ENCODE measurements around the gene TNFSF13B. TPM values are rescaled to one million over a fixed set of nuclear protein-coding genes. Genes with fewer than 3 reads are reported as not detected.

TNFSF13B gene
- total RNA-seq, 1 donor: 2.6 TPM

DNA sequence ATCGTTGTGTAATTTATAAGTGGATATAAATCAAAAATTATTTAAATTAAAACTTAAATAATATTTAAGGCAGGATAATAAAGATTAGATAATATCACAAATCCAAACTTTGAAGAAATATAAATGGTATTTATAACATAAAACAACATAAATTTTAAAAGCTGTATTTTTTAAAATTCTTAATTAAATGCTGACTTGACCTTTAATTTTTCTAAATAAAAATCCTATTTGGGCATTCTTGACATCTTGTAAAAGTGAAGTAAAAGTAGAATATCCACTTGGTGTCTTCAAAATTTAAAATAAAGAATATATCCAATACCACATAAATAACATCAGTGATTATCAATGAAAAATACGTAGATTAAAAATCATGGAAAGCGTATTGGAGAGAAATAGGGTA, 87.7 kb downstream of the TNFSF13B start:
- no peak for DNase-seq (ENCODE audit: low read depth)
- TF ChIP-seq, protein P1, sequence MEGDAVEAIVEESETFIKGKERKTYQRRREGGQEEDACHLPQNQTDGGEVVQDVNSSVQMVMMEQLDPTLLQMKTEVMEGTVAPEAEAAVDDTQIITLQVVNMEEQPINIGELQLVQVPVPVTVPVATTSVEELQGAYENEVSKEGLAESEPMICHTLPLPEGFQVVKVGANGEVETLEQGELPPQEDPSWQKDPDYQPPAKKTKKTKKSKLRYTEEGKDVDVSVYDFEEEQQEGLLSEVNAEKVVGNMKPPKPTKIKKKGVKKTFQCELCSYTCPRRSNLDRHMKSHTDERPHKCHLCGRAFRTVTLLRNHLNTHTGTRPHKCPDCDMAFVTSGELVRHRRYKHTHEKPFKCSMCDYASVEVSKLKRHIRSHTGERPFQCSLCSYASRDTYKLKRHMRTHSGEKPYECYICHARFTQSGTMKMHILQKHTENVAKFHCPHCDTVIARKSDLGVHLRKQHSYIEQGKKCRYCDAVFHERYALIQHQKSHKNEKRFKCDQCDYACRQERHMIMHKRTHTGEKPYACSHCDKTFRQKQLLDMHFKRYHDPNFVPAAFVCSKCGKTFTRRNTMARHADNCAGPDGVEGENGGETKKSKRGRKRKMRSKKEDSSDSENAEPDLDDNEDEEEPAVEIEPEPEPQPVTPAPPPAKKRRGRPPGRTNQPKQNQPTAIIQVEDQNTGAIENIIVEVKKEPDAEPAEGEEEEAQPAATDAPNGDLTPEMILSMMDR (IDR thresholded peaks at IDR 0.05; ENCODE audit: insufficient read depth, low read depth, low read length): no peak
- H3K4me3 ChIP-seq (ENCODE audit: low read depth, low read length): no peak overlapping the region

Small RNA genes within 50 kb of the gene (small RNA-seq; reads per million reads assigned to genes)
- not detected for gene RNA5SP39

Other genes with a start within 250 kb of the TNFSF13B start
- gene LIG4, start 54.2 kb upstream of the TNFSF13B start, total RNA-seq: 9.7 and 19.0 TPM in 2 replicates
- 7.4 and 10.8 TPM in 2 replicates for gene ABHD13, start 51.3 kb upstream of the TNFSF13B start, total RNA-seq

Measured in fibroblast of villous mesenchyme (primary cell).